GM18502 (cell line): ENCODE results near the gene CWC22.
"Not testable (repeated sequence)": the region's sequence is repeated elsewhere in the genome, so short reads cannot be mapped to it uniquely, and the experiment has no call there.

ENCODE experiments used
- ATAC-seq: cut with Tn5 transposase; IDR thresholded peaks from one replicate; pipeline ENCODE4 v1.9.1; 2021; ENCODE audit warnings: mild to moderate bottlenecking; ENCODE audit not compliant: unreplicated experiment, poor library complexity

Gene CWC22

GRCh38 chr2:180004731-180005130 lies 2.4 kb downstream of the CWC22 start:
- no peak for ATAC-seq

DNA sequence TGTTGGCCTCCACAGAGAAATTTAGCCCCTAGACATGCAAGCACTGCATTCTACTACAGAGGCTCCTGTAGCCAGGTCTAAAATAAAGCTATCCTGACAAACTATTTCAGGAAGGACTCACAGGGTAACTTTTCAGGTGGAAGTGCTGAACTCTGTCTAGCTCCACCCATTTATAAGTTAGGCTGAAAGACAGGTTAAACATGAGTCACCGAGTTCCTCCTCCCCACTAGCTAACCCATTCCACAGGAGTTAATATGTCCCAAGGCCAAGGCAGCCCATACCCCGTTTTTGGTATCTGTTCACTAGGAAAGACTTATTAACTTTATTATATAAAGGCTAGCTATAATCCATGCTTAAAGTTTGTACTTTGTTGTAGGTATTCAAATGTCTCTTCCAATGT lies 3.5 kb downstream of the CWC22 start:
- no peak for ATAC-seq

- ATAC-seq: no peak
Observed at GRCh38 chr2:180003073-180003472, 4.0 kb downstream of the CWC22 start.

GRCh38 chr2:180002198-180002770 lies 4.8 kb downstream of the CWC22 start:
- ATAC-seq: no peak

DNA sequence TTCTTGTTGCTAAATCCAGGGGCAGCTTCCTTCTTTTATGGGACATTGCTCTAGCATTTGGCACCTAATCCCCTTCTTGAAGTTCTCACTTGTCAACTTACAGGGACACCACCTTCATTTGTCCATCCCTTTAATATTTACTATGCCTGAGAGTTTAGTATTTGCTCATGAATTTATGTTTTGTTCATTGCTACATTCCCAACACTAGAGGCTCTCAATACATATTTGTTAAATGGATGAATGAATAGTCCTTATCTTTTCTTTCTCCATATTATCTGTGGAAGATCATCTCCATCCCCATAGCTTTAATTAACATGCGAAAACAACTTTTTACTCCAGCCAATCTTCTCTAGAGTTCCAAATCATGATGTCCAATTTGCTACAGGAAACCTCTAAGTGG lies 5.4 kb downstream of the CWC22 start:
- no peak for ATAC-seq

GRCh38 chr2:180000434-180000833 lies 6.7 kb downstream of the CWC22 start:
- ATAC-seq: peak; percentile 44

- ATAC-seq: no peak
Observed at GRCh38 chr2:179999000-179999399, 8.1 kb downstream of the CWC22 start.

- peak; percentile 55 for ATAC-seq
Observed at GRCh38 chr2:179995741-179996515, 11.2 kb downstream of the CWC22 start.

DNA sequence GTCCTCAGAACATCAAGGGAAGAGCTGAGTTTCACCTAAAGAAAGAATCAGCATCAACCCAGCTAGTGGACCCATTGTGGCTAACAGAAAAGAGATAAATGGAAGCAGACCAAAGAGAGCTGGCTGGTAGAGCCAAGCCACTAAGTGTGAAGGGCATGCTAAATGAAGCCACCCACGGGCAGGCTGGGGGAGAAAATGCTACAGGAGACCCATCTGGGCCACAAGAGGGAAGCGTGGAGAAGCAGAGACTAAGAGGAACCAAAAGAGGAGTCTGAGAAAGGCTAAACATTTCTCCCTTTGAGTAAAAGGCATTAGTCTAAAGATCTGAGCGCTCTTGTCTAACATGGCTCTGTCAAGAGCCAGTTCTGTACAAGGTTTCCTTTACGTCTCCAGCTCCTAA lies 15.8 kb downstream of the CWC22 start:
- peak; percentile 54 for ATAC-seq

- ATAC-seq: no peak
Observed at GRCh38 chr2:179990676-179991317, 16.3 kb downstream of the CWC22 start.

- ATAC-seq: no peak
Observed at GRCh38 chr2:179987916-179988315, 19.2 kb downstream of the CWC22 start.

GRCh38 chr2:179985163-179985820 lies 21.8 kb downstream of the CWC22 start:
- peak; percentile 89 for ATAC-seq

- no peak for ATAC-seq
Observed at GRCh38 chr2:179983250-179983932, 23.7 kb downstream of the CWC22 start.

GRCh38 chr2:179981085-179981484 lies 26.0 kb downstream of the CWC22 start:
- ATAC-seq: no peak

DNA sequence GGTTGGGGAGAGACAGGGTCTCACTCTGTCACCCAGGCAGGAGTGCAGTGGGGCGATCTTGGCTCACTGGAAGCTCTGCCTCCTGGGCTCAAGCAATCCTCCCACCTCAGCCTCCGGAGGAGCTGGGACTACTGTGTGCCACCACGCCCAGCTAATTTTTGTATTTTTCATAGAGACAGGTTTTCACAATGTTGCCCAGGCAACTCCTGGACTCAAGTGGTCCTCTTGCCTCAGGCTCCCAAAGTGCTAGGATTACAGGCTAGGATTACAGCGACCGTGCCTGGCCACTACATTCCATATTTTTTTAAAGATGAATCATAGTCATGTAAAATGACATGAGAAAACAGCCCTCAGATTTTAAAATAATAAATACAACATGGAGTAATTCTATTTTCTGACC lies 32.3 kb downstream of the CWC22 start:
- no peak for ATAC-seq

- no peak for ATAC-seq
Observed at GRCh38 chr2:179966778-179967394, 40.2 kb downstream of the CWC22 start.

- ATAC-seq: no peak
Observed at GRCh38 chr2:179965291-179966258, 41.5 kb downstream of the CWC22 start.

GRCh38 chr2:179963626-179964025 lies 43.5 kb downstream of the CWC22 start:
- no peak for ATAC-seq

DNA sequence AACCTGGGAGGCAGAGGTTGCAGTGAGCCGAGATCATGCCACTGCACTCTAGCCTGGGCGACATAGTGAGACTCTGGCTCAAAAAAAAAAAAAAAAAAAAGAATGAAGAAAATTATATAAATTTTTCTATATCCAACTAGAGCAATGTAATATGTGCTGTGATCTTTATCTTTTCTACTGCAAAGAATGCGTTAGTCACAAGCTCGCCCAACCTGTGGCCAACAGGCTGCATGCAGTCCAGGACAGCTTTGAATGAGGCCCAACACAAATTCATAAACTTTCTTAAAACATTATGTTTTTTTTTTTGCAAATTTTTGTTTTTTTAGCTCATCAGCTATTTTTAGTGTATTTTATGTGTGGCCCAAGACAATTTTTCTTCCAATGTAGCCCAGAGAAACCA lies 48.8 kb downstream of the CWC22 start:
- ATAC-seq: not testable (repeated sequence)
